T47D (cell line): Measurements from ENCODE around the gene GABRA5.
A peak's percentile ranks its signal among the peaks of the same experiment; 100 is the strongest.

Experiments used
- DNase-seq, 2 experiments: peaks; one replicate each; pipeline versions ENCODE4 v3.0.0 to v3.0.0-alpha.2; 2011 to 2012; ENCODE audit warnings: low read depth in 1 of 2, low spot score in 1 of 2
- JUND ChIP-seq: IDR thresholded peaks from 2 replicates; pipeline ENCODE4 v1.6.1; 2012; ENCODE audit warnings: low read depth
- in situ Hi-C: cut with HindIII; loops from 2 replicates; pipeline ENCODE4 v1.10.0; 2016; ENCODE audit warnings: low sequenced_read_pairs, low pct_unique_long_range_greater_than_20kb

Gene GABRA5

DNA sequence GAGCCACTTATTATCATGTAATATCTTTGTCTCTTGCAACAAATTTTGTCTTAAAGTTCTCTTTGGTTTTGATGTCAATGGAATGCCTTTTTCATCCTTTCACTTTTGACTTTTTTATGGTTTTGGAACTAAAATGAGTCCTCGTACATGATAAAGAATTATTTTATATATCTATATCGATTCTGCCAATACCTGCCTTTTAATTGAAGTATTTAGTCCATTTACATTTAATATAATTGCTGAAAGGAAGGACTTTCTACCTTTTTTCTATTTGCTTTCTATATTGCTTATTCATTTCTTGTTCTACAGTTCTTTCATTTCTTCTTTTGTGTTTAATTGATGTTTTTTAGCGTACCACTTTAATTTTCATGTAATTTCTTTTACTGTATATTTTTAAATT is 32.8 kb downstream of the GABRA5 start:
- no peak for DNase-seq
- in situ Hi-C loops: no loop called here
- no peak for TF ChIP-seq JUND

- no peak for TF ChIP-seq JUND
- in situ Hi-C loops: no loop called here
- peak in 1 of 2 experiments; percentile 9 for DNase-seq
These were observed 34.2 kb downstream of the GABRA5 start for GRCh38 chr15:26901041-26901440.

DNA sequence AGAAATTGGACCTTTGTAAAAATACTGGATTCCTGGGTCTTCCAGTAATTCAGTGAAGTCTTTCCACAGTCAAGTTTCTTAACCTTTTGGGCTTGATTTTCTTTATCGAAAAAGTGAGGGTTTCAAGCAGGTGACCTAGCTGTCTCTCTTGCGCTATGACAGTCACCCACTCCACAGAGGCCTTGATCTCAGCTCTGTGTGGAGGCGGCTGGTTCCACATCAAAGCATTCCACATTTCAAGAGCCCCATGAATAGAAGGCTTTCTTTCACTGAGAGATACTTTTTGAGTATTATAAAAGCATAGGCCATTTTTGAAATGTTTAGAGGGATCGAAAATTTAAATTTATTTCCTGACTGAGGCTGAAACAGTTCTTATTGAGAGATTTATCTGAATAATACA is 43.9 kb downstream of the GABRA5 start:
- TF ChIP-seq JUND: no peak
- no peak for DNase-seq

GRCh38 chr15:26921433-26921832 is 54.6 kb downstream of the GABRA5 start:
- TF ChIP-seq JUND: no peak
- no peak for DNase-seq
- in situ Hi-C loops: no loop called here

More for the DNA sequence above, 43.9 kb downstream of the GABRA5 start:
- in situ Hi-C loops: no loop called here

DNA sequence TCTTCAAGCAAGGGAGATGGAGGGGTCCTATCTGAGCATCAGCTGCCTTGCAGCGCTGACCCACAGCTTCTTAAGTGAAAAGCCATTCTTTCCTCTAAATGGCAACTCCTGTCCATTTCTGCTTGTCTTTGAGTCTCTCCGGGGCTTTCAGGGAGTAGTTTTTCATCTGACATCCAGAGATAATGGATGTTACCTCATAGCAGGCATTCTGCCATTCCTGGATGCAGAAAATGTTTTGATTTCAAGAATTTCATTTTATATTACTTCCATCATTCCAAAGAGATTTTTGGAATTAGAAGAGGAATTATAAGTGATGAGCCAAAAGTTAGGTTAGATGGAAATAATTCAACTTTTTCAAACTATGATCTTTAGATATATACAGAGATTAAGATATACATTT is 59.2 kb downstream of the GABRA5 start:
- TF ChIP-seq JUND: no peak
- DNase-seq: no peak
- in situ Hi-C loops: no loop called here

DNA sequence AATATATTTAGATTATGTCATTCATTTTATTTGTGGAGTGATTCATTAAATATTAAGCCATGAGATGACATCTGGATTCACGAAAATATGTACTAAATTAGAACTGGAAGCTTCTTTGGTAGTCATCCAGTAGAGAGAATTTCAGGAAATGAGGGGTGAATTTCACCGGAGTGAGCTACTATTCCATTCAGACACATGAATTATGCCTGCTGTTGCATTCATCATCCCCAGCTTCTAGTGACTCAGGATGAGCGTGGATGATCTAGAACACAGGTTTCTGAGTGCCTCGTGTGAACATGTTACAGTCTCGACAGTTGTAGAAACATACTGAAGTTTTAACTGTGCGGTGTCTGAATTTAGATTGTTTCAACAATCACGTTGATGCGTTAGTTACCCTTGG is 61.2 kb downstream of the GABRA5 start:
- in situ Hi-C loops: no loop called here
- TF ChIP-seq JUND: no peak
- no peak for DNase-seq

GRCh38 chr15:26929588-26929987 is 62.7 kb downstream of the GABRA5 start:
- no peak for DNase-seq
- in situ Hi-C loops: no loop called here
- no peak for TF ChIP-seq JUND

- TF ChIP-seq JUND: no peak
- DNase-seq: no peak
- in situ Hi-C loops: no loop called here
These were observed 68.0 kb downstream of the GABRA5 start for GRCh38 chr15:26934848-26935247.

GRCh38 chr15:26935322-26935721 is 68.5 kb downstream of the GABRA5 start:
- in situ Hi-C loops: no loop called here
- no peak for DNase-seq
- no peak for TF ChIP-seq JUND

- no peak for DNase-seq
- TF ChIP-seq JUND: no peak
- in situ Hi-C loops: no loop called here
These were observed 69.6 kb downstream of the GABRA5 start for GRCh38 chr15:26936502-26936901.

GRCh38 chr15:26937134-26937533 is 70.3 kb downstream of the GABRA5 start:
- no peak for TF ChIP-seq JUND
- no peak for DNase-seq
- in situ Hi-C loops: no loop called here

DNA sequence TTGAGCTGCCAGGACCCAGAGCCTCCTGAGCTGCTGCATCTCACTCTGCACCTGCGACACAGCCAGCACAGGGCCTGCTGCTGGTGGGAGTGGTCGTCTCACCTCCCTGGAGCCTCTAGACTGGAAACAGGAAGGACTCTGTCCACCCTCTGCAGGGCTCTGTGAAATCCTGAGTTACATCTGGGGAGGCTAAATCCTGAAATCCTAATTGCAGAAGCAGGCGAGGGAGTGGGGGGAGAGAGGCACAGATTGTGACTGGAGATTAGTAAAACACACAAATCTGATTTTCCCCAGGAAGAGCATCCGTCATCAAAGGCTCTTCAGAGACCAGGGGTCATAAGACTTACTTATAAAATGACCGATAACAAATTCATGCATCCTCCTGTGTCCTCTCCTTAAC is 72.5 kb downstream of the GABRA5 start:
- no peak for DNase-seq
- no peak for TF ChIP-seq JUND
- in situ Hi-C loops: no loop called here

GRCh38 chr15:26941489-26941888 is 74.6 kb downstream of the GABRA5 start:
- no peak for DNase-seq
- TF ChIP-seq JUND: no peak
- in situ Hi-C loops: no loop called here

DNA sequence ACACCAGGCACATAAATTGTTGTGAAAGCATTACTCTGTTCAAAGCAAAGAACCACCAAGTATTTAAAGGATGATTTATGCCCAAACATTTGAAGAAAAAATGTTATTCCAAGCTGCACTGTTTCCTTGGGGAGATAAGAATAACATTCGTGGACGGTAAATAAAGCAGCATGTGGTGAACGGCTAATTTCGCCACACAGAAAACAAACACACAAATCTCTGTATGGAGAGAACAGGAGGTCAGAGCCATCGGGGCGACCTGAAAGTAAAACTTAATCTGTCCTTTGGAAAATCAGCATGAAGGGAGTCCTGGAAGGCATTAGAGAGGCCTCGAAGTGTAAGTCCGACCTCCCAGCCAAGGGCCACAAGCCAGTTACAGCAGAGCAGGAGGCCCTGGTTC is 77.0 kb downstream of the GABRA5 start:
- in situ Hi-C loops: no loop called here
- TF ChIP-seq JUND: no peak
- DNase-seq: no peak
